HG03060 (cell line): ENCODE measurements around the gene ENOPH1.
"Not testable (repeated sequence)": the region's sequence is repeated elsewhere in the genome, so short reads cannot be mapped to it uniquely, and the experiment has no call there.

Source experiments
- ATAC-seq: cut with Tn5 transposase; IDR thresholded peaks from one replicate; pipeline ENCODE4 v1.9.1; 2021; ENCODE audit warnings: low read depth, moderate number of reproducible peaks; ENCODE audit not compliant: unreplicated experiment

Gene ENOPH1

DNA sequence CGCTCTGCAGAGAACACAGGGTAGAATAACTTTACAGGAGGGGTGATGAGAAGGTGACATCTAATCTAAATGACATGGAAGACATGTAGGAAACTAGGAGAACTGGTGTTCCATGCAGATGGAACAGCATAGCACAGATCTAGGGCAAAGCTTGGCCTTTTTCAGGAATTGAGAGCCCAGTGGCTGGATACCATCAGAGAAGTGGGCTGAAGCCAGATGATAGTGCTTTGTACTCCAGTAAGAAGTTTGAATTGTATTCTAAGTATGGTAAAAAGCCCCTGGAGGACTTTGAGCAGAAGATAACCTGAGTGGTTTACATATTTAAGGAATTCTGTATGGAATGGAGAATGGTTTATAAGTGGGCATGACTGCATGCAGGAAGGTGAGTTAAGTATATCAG lies 32.8 kb downstream of the ENOPH1 start:
- ATAC-seq, result no peak

DNA sequence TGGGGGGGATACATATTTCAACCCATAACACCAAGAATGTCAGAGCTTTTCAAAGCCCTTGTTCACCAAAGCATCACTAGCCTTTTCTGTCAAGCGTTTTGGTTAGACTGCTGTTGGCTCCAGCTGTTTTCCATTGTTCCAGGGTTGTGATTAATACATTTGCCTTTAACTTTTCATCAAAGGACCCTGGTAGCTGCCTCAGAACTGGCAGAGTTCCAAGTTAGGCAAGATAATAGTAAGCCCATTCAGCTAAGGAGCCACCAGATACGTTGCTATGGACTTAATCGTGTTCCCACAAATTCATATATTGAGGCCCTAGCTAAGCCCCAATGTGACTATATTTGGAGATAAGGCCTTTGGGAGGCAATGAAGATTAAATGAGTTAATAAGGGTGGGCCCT lies 37.1 kb downstream of the ENOPH1 start:
- ATAC-seq, result no peak

DNA sequence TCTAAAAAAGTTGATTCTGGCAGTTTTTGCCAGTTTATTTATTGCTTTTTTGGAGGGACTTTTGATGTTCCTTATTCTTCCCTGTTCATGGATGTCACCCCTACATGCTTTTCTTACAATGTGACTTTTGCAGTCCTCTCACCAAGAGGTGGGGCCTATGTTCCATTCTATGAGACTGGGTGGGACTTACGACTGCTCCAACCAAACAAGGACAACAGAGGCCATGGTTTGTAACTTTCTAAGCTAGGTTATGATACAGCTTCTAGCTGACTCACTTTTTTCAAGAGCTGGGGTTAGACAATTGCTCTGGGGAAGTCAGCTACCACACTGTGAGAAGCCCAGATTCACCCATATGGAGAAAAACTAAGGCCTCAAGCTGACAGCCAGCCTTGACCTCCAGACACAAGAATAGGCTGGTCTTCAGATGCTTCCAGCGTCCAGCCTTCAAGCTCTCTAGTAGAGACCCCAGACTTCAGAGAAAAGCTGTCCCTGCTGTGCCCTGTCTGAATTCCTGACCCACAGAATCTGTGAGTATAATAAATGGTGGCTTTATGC lies 39.5 kb downstream of the ENOPH1 start:
- ATAC-seq, result no peak

DNA sequence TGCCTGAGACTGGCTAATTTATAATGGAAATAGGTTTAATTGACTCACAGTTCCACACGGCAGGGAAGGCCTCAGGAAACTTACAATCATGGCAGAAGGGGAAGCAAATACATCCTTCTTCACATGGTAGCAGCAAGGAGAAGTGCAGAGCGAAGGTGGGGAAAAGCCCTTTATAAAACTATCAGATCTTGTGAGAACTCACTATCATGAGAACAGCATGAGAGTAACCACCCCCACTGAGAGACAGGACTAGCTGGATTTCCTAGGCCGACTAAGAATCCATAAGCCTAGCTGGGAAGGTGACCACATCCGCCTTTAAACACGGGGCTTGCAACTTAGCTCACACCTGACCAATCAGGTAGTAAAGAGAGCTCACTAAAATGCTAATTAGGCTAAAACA lies 42.7 kb downstream of the ENOPH1 start:
- not testable (repeated sequence) for ATAC-seq

DNA sequence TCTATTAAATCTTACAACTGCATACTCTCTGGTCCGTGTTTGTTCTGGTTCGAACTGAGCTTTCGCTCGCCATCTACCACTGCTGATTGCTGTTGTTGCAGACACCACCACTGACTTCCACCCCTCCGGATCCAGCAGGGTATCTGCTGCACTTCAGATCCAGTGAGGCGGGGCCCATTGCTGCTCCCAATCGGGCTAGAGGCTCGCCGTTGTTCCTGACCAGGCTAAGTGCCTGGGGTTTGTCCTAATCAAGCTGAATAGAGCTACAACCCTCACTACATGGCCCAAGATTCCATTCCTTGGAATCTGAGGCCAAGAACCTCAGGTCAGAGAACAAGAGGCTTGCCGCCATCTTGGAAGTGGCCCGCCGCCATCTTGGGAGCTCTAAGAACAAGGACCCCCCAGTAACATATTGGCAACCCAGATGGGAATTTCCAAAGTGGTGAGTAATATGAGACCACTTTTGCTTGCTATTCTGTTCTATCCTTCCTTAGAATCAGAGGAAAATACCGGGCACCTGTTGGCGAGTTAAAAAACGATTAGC lies 43.3 kb downstream of the ENOPH1 start:
- ATAC-seq, result no peak

DNA sequence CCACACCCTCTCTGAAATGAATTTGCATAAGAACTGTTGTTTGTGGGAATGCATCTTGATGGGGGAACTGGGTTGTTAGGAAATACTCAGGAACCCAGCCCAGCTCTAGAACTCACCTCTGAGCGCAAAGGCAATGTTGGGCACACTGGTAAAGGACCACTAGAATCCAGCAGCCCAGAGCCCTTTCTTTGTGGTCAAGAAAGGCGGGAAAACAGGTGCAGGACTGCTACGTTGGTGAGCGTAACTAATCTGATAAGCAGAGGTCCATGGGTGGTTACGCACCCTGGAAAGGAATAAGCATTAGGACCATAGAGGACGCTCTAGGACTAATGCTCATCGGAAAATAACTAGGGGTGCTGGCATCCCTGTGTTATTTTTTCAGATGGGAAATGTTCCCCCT lies 45.5 kb downstream of the ENOPH1 start:
- not testable (repeated sequence) for ATAC-seq

DNA sequence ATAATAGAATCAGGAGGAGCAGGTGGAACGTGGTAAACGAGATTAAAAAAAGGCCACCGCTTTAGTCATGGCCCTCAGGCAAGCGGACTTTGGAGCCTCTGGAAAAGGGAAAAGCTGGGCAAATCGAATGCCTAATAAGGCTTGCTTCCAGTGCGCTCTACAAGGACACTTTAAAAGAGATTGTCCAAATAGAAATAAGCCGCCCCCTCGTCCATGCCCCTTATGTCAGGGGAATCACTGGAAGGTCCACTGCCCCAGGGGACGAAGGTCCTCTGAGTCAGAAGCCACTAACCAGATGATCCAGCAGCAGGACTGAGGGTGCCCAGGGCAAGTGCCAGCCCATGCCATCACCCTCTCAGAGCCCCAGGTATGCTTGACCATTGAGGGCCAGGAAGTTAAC lies 47.1 kb downstream of the ENOPH1 start:
- ATAC-seq, result not testable (repeated sequence)

DNA sequence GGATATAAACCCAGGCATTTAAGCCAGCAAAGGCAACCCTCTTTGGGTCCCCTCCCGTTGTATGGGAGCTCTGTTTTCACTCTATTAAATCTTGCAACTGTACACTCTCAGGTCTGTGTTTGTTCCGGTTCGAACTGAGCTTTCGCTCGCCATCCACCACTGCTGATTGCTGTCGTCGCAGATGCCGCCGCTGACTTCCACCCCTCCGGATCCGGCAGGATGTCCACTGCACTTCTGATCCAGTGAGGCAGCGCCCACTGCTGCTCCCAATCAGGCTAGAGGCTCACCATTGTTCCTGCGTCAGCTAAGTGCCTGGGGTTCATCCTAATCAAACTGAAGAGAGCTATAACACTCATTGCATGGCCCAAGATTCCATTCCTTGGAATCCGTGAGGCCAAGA lies 49.2 kb downstream of the ENOPH1 start:
- no peak for ATAC-seq

DNA sequence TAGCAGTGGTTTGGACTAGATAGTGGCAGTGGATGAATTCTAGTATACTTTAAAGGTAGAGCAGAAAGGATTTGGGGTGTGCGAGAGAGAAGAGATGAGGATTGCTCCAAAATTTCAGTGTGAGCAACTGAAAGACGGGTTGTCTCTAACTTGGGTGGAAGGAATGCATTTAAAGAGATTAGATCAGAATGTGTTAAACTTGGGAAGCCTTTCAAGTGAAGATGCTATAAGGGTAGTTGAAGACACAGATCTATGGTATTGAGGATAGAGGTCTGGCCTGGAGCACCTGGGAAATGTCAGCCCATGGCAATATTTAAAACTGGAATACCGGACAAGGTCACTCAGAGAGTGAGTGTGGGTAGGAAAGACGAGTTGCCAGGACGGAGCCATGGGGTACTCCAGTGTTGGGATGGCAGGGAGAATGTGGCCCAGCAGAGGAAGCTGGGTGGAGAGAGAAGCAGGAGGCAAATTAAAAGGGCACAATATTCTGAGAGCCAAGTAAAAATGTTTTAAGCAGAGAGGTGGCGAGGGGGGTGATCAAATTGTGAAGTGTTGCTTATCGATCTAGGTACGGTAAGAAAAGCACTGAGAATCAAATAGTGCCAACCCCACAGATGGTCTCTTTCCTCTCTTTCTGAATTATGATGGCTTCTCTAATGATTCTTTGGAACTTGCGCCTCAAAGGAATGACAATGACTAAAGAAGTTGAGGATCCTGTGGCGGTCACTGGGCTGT lies 50.5 kb downstream of the ENOPH1 start:
- ATAC-seq, result no peak

DNA sequence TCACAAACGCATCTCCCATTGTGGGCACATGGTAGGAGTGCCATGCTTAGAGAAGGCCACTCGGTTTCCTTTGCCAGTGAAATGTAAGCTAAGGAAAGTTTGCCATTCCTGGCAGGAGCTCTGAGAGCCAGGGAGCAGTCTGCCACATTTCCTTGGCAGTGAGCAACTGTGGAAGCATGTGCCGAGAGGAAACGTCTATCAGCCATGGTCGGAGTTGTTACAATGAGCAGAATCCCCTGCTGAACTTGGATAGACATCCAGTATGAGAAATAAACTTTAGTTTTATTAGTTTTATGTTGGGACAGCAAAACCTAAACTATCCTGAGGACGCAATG lies 51.1 kb downstream of the ENOPH1 start:
- no peak for ATAC-seq

DNA sequence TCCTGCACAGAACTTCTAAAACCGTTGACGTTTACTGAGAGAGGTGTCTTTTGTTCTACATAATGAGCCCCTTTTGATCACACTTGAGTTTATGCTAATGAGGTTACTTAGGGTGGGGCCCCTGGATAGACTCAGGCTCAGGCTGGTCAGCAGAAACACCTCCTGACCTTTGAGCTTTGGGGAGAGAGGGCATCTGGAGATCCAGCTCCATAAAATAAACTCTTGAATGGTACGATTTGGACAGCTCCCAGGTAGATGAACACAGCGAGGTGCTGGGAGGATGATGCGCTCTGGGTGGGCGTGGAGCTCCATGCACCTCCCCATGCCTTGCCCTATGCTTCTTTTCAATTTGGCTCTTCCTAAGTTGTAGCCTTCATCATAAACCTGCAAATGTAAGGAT lies 52.0 kb downstream of the ENOPH1 start:
- ATAC-seq, result no peak

DNA sequence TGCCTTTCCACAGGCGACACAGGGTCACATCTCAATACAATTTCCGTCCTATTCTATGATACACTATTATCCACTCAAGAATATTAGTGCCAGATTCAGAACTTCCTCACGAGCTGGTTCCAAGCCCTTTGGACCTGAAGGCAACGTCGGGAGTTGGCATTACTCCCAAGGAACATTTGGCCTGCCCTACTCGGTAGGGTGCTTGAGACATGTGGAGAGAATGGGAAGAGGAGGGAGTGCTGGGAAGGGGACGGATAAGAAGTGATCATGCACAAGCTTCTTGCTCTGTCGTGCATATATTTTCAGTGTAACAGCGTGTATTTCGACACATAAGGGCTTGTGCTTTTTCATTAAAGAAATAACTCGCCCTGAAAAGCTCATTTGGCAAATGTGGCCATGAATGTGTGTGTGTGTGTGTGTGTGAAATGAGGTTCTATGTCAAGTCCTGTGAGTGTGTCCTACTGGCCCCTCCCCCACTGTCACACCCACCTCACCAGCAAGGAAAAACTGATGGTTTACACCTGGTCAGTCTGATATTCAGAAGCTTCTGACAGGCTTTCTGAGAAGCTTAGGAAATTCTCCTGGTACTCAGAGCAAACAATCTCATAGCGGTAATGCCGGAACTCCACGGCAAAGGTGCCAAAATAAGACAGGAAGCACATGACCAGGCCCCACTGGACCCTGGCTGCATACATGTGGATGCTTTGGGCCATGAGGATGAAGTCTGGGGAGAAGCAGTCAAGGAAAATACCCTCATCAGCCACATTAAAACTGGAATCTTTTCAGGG lies 54.8 kb downstream of the ENOPH1 start:
- no peak for ATAC-seq

DNA sequence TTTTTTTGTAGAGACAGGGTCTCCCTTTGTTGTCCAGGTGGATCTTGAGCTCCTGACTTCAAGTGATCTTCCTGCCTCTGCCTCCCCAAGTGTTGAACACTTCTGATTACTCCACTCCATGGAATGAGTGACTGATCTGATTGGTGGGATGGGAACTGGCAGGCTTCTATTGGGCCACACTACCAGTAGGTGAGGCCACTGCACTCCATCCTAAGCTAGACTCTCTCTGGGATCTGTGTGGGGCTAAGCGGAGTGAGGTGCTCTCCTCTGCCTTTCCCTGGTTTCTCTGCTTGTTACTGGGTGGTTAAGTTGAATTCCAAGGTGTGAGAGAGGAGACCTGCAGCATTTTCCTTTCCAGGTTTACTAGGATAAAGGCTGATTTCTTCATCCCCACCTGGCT lies 58.7 kb downstream of the ENOPH1 start:
- ATAC-seq, result no peak

DNA sequence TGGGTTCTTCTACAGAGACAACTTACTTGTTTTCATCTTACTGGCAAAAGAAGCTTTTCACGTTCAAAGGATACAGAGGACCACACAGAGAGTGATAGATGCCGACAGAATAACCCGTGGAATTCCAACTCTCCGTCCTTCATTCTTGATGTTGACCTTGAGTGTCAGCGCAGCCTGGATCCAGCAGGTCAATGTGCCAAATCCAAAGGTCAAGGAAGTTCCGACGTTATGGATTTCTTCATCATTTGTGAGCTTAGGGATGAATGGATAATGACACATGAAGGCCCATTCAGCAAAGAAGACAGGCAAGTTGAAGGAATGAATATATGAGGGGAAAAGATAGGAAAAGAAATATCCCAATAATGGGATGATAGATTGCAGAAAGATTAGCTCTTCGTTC lies 59.6 kb downstream of the ENOPH1 start:
- no peak for ATAC-seq

DNA sequence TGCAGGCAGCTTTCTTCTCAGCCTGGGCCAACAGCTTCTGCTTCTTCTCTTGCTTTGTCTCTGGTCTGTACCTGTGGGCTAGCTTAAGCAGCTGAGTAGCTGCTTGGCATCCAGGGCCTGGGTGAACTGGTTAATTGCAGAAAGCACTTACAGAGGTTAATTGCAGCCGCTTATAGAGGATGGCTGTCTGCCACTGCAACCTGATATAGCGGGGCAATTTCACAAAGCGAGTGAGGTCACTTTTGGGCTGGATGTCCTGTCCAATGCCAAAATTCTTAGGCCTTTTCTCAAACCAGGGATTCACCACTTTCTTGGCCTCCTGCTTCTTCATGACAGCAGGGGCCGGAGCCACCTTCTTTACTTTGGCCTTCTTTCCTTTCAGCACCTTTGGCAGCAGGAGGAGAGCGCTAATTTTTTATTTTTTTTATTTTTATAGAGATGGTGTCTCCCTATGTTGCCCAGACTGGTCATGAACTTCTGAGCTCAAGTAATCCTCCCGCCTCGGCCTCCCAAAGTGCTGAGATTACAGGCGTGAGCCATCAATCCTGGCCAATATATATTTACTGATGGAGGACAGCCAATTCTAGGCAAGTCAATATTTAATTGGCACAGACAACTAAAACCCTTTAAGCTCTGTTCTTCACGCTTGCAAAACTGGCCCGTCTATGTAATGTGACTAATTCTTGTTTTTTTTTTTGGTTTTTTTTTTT lies 61.0 kb downstream of the ENOPH1 start:
- ATAC-seq, result no peak

DNA sequence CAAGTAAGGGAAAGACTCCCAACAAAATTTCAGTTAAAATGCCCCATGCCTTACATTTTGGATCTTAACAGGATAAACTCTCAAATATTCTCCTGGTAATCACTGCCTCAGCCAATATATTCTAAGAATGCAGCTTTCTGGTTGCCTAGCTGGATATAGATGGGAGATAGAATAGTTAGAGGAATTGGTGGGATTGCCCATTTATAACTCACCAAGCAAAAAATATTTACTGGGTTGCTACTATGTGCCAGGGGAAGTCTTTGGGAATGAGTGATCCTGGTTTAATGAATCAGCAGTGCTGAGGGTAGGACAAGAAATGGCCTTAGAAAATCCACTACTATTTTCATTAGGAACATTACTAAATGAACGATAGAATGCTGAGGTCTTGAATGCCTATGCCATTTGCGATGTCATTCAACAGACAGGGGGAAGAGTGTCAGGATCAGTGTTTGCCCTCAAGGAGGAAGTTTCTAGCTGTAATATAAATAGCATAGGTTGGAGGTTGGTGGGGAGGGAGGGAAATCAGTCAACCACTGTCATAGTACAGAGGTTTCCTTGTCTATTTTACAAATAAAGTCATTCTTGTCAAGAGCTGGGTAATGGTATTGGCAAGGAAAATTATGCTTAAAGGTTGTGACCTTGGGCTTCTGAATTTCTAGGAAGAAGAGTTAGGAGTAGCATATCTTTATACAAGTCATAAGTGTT lies 63.5 kb downstream of the ENOPH1 start:
- ATAC-seq, result no peak

DNA sequence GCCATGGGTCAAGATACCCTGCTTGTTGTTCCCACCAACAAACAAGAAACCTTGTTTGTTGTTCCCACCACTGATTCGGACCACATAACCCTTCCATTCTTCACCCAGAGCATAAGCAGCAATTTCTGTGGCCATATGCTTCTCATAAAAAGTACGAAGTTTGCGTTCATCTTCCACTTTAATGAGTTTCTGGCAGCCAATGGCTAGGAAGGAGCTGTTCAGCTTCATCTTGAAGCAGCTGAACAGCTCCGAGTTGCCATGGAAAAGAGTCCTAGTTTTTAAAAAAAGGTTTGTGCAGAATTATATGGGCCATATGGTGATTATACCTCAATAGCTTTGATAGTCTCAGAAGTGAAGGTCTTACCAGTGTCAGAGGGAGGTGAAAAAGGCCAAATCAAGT lies 65.3 kb downstream of the ENOPH1 start:
- no peak for ATAC-seq

DNA sequence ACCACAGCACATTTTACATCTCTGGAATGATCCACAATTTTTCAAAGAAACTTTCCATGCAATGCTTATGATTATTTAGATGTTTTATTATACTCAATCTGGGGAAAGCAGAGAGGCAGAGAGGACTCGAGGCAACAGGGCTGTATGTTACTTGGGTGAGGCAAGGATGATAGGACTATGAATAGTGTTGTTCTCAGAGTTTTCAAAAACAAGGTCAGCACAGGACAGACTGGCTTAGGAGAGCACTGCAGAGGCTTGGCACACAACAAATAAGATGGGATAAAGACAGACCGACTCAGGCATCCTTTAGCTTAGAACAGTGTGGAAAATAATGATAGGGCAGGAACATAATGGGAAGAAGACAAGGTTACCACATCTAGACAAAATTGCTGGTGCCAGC lies 66.0 kb downstream of the ENOPH1 start:
- ATAC-seq, result no peak

DNA sequence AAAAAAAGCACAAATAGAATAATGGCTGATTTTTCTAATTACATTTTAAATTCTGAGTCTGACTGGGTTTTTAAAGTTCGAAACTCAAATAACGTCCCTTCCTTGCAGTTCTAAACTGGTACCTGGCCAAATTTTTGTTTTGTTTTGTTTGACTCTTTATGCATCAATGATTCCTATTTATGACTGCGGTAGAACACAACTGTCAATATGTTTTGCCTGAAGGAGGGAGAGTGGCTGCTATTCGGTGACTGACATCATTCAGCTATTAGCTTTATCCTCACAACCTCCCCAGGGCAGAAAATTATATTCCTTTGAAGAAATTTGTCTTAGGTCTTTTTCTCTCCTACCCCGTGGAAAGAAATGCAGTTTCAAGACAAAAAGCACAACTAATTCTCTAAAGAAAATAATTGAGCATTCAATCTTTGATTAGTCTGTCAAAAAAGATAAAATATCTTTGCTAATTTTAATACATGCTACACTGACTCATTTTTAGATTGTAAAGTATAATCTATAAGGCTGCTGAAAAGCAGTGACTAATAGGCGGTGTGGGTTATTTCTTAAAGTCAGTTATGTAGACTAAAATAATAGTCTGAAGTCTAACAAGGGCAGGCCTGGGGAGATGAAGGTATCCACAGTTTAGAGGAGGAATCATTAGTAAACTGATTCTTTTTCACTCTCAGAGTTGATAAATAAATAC lies 69.5 kb downstream of the ENOPH1 start:
- ATAC-seq, result no peak
